Effector memory CD8-positive, alpha-beta T cell (primary cell): ENCODE measurements around the gene AWAT1.

Experiments
- ATAC-seq: fragments of 150-1000 bp; cut with Tn5 transposase; replicated peaks from 2 replicates; pipeline ENCODE4 v1.10.0; 2021; ENCODE audit warnings: mild to moderate bottlenecking, moderate library complexity
- DNase-seq, 3 experiments: peaks; one replicate each; pipeline ENCODE4 v3.0.0; 2021
- H3K27ac Mint-ChIP-seq, 2 donors: one replicate each; pipeline ENCODE4 v1.8.0; 2022; ENCODE audit warnings: mild to moderate bottlenecking in 2 of 2, mixed read lengths in 2 of 2, moderate library complexity in 2 of 2
- H3K27me3 Mint-ChIP-seq, 2 donors: one replicate each; pipeline ENCODE4 v1.8.0; 2022; ENCODE audit warnings: mixed read lengths in 2 of 2
- H3K36me3 Mint-ChIP-seq: one replicate; pipeline ENCODE4 v1.8.0; 2022; ENCODE audit warnings: mild to moderate bottlenecking, moderate library complexity, mixed read lengths; ENCODE audit not compliant: insufficient read depth
- H3K4me1 Mint-ChIP-seq, 2 donors: one replicate each; pipeline ENCODE4 v1.8.0; 2022; ENCODE audit warnings: low read depth in 2 of 2, mixed read lengths in 2 of 2
- H3K4me3 Mint-ChIP-seq, 2 donors: one replicate each; pipeline ENCODE4 v1.8.0; 2022; ENCODE audit warnings: mild to moderate bottlenecking in 2 of 2, mixed read lengths in 2 of 2, moderate library complexity in 2 of 2
- H3K9me3 Mint-ChIP-seq, 2 donors: one replicate each; pipeline ENCODE4 v1.8.0; 2022; ENCODE audit warnings: mixed read lengths in 2 of 2

AWAT1 gene

GRCh38 chrX:70281951-70282350, 47.5 kb downstream of the AWAT1 start, which contains the start of gene RAB41:
TSS of gene RAB41 (plus strand) at chrX:70282172. CDS start at chrX:70282218, 46 bp downstream.
- Mint-ChIP-seq H3K27me3 (no peaks in the 10 kb centered on the region), H3K36me3 (no peaks in the 10 kb centered on the region), H3K4me1 (peaks cover 0 to 1% of the 10 kb centered on the region in 2 donors), H3K27ac (no peak within 1 kb of the TSS), H3K9me3 (no peaks in the 10 kb centered on the region), H3K4me3 (no peak within 1 kb of the TSS)
- DNase-seq (no peak), ATAC-seq (no peak)

- H3K4me3 Mint-ChIP-seq, result peak overlapping the region; percentile 83 to 85
- H3K36me3 Mint-ChIP-seq, result peaks cover 10% of the 10 kb centered on the region
- H3K4me1 Mint-ChIP-seq, result peaks cover 4 to 5% of the 10 kb centered on the region in 2 donors
- DNase-seq, result peak in 1 of 3 experiments; percentile 0
- no peak for ATAC-seq
- peak overlapping the region; percentile 75 to 88 for H3K27ac Mint-ChIP-seq
- no peaks in the 10 kb centered on the region for H3K9me3 Mint-ChIP-seq
- H3K27me3 Mint-ChIP-seq, result no peaks in the 10 kb centered on the region
Measured at GRCh38 chrX:70289168-70289792, 54.8 kb downstream of the AWAT1 start.
